Tibial nerve (tissue), 4 donors: ENCODE measurements around the gene QSER1.

Experiments
- CTCF ChIP-seq, 5 experiments: fragments of 200-600 bp in 3 of 5; fragments of 450-650 bp in 2 of 5; sonication (generic) in 3 of 5; IDR thresholded peaks; one replicate each; pipeline ENCODE4 v1.5.1; 2016 to 2019; ENCODE audit warnings: antibody characterized with exemption in 5 of 5, mild to moderate bottlenecking in 3 of 5, moderate library complexity in 2 of 5
- EP300 ChIP-seq, 2 donors: sonication (generic); formaldehyde crosslinking; IDR thresholded peaks; one replicate each; pipeline ENCODE4 v1.6.1; 2017; ENCODE audit warnings: antibody characterized with exemption in 2 of 2, mild to moderate bottlenecking in 1 of 2
- POLR2A ChIP-seq, 2 donors: fragments of 450-650 bp; IDR thresholded peaks; one replicate each; pipeline ENCODE4 v1.6.1; 2017; ENCODE audit warnings: antibody characterized with exemption in 2 of 2, mild to moderate bottlenecking in 2 of 2, moderate library complexity in 2 of 2

GRCh38 chr11:32870676-32871075, 21.9 kb upstream of the QSER1 start:
- TF ChIP-seq POLR2A (IDR thresholded peaks at IDR 0.05), result no peak
- peak in 2 of 5 experiments; percentile 6 to 9 for TF ChIP-seq CTCF (IDR thresholded peaks at IDR 0.05)
- no peak for TF ChIP-seq EP300 (IDR thresholded peaks at IDR 0.05)
